ENCODE measurements around the gene RIPPLY1.

Gene RIPPLY1

GRCh38 chrX:106903291-106903824 lies at the start of gene RIPPLY1:
RIPPLY1 (minus strand) TSS chrX:106903341; CDS start chrX:106903287, 54 bp downstream.
- DNase-seq (ENCODE audit: low spot score in 2 of 2) (no peak), ATAC-seq (ENCODE audit: low read depth) (no peak)
- Mint-ChIP-seq H3K27ac (no peak within 1 kb of the TSS), H3K36me3 (no peaks in the 10 kb centered on the region), H3K4me1 (no peaks in the 10 kb centered on the region), H3K4me3 (no peak within 1 kb of the TSS), H3K27me3 (no peaks in the 10 kb centered on the region), H3K9me3 (no peaks in the 10 kb centered on the region)

- Mint-ChIP-seq H3K9me3 (no peaks in the 10 kb centered on the region), H3K4me3 (no peak overlapping the region), H3K27me3 (no peaks in the 10 kb centered on the region), H3K36me3 (peaks cover 8% of the 10 kb centered on the region), H3K27ac (no peak overlapping the region), H3K4me1 (peaks cover 3% of the 10 kb centered on the region)
- ATAC-seq (ENCODE audit: low read depth) (no peak), DNase-seq (ENCODE audit: low spot score in 2 of 2) (no peak)
Observed at GRCh38 chrX:106952538-106952937, 49.4 kb upstream of the RIPPLY1 start.

- Mint-ChIP-seq H3K36me3 (peaks cover 8% of the 10 kb centered on the region), H3K9me3 (no peaks in the 10 kb centered on the region), H3K27ac (no peak overlapping the region), H3K4me1 (peaks cover 3% of the 10 kb centered on the region), H3K27me3 (no peaks in the 10 kb centered on the region), H3K4me3 (no peak overlapping the region)
- no peak for DNase-seq (ENCODE audit: low spot score in 2 of 2)
- no peak for ATAC-seq (ENCODE audit: low read depth)
Observed at GRCh38 chrX:106952089-106952488, 48.9 kb upstream of the RIPPLY1 start.

- DNase-seq (ENCODE audit: low spot score in 2 of 2) (no peak), ATAC-seq (ENCODE audit: low read depth) (no peak)
- H3K4me3 Mint-ChIP-seq = no peak overlapping the region
- H3K4me1 Mint-ChIP-seq = peaks cover 3% of the 10 kb centered on the region
- no peaks in the 10 kb centered on the region for H3K27me3 Mint-ChIP-seq
- peaks cover 6% of the 10 kb centered on the region for H3K36me3 Mint-ChIP-seq
- H3K27ac Mint-ChIP-seq = no peak overlapping the region
- H3K9me3 Mint-ChIP-seq = no peaks in the 10 kb centered on the region
Observed at GRCh38 chrX:106951230-106951629, 48.1 kb upstream of the RIPPLY1 start.

- no peak for DNase-seq (ENCODE audit: low spot score in 2 of 2)
- H3K9me3 Mint-ChIP-seq = no peaks in the 10 kb centered on the region
- H3K27me3 Mint-ChIP-seq = no peaks in the 10 kb centered on the region
- no peak overlapping the region for H3K27ac Mint-ChIP-seq
- no peak overlapping the region for H3K4me3 Mint-ChIP-seq
- H3K36me3 Mint-ChIP-seq = peaks cover 4% of the 10 kb centered on the region
- peaks cover 3% of the 10 kb centered on the region for H3K4me1 Mint-ChIP-seq
- ATAC-seq (ENCODE audit: low read depth) = no peak
Observed at GRCh38 chrX:106950381-106950780, 47.2 kb upstream of the RIPPLY1 start.

- Mint-ChIP-seq H3K9me3 (no peaks in the 10 kb centered on the region), H3K4me3 (no peak overlapping the region), H3K4me1 (peaks cover 3% of the 10 kb centered on the region), H3K36me3 (peaks cover 2% of the 10 kb centered on the region), H3K27me3 (no peaks in the 10 kb centered on the region), H3K27ac (no peak overlapping the region)
- ATAC-seq (ENCODE audit: low read depth) = no peak
- DNase-seq (ENCODE audit: low spot score in 2 of 2) = no peak
Observed at GRCh38 chrX:106949366-106949765, 46.2 kb upstream of the RIPPLY1 start.

GRCh38 chrX:106948641-106949040 lies 45.5 kb upstream of the RIPPLY1 start:
- H3K27ac Mint-ChIP-seq = no peak overlapping the region
- H3K27me3 Mint-ChIP-seq = no peaks in the 10 kb centered on the region
- DNase-seq (ENCODE audit: low spot score in 2 of 2) (no peak), ATAC-seq (ENCODE audit: low read depth) (no peak)
- H3K4me3 Mint-ChIP-seq = no peak overlapping the region
- no peaks in the 10 kb centered on the region for H3K4me1 Mint-ChIP-seq
- H3K9me3 Mint-ChIP-seq = no peaks in the 10 kb centered on the region
- peaks cover 2% of the 10 kb centered on the region for H3K36me3 Mint-ChIP-seq

- Mint-ChIP-seq H3K4me1 (no peaks in the 10 kb centered on the region), H3K27ac (no peak overlapping the region), H3K27me3 (no peaks in the 10 kb centered on the region), H3K4me3 (no peak overlapping the region), H3K36me3 (peaks cover 11% of the 10 kb centered on the region), H3K9me3 (no peaks in the 10 kb centered on the region)
- no peak for ATAC-seq (ENCODE audit: low read depth)
- DNase-seq (ENCODE audit: low spot score in 2 of 2) = no peak
Observed at GRCh38 chrX:106946464-106946863, 43.3 kb upstream of the RIPPLY1 start.

GRCh38 chrX:106940068-106940467 lies 36.9 kb upstream of the RIPPLY1 start:
- Mint-ChIP-seq H3K36me3 (peaks cover 9% of the 10 kb centered on the region), H3K27me3 (no peaks in the 10 kb centered on the region), H3K27ac (no peak overlapping the region), H3K4me1 (no peaks in the 10 kb centered on the region), H3K4me3 (no peak overlapping the region), H3K9me3 (no peaks in the 10 kb centered on the region)
- DNase-seq (ENCODE audit: low spot score in 2 of 2) (no peak), ATAC-seq (ENCODE audit: low read depth) (no peak)

- no peaks in the 10 kb centered on the region for H3K4me1 Mint-ChIP-seq
- ATAC-seq (ENCODE audit: low read depth) (no peak), DNase-seq (ENCODE audit: low spot score in 2 of 2) (no peak)
- H3K36me3 Mint-ChIP-seq = peaks cover 9% of the 10 kb centered on the region
- no peak overlapping the region for H3K27ac Mint-ChIP-seq
- no peak overlapping the region for H3K4me3 Mint-ChIP-seq
- no peaks in the 10 kb centered on the region for H3K9me3 Mint-ChIP-seq
- no peaks in the 10 kb centered on the region for H3K27me3 Mint-ChIP-seq
Observed at GRCh38 chrX:106939566-106939965, 36.4 kb upstream of the RIPPLY1 start.

- ATAC-seq (ENCODE audit: low read depth) = no peak
- H3K4me1 Mint-ChIP-seq = no peaks in the 10 kb centered on the region
Observed at GRCh38 chrX:106936246-106936645, 33.1 kb upstream of the RIPPLY1 start.

GRCh38 chrX:106935175-106935574 lies 32.0 kb upstream of the RIPPLY1 start:
- H3K4me3 Mint-ChIP-seq = no peak overlapping the region
- ATAC-seq (ENCODE audit: low read depth) (no peak), DNase-seq (ENCODE audit: low spot score in 2 of 2) (no peak)
- H3K9me3 Mint-ChIP-seq = no peaks in the 10 kb centered on the region
- no peaks in the 10 kb centered on the region for H3K36me3 Mint-ChIP-seq
- no peak overlapping the region for H3K27ac Mint-ChIP-seq
- no peaks in the 10 kb centered on the region for H3K27me3 Mint-ChIP-seq
- H3K4me1 Mint-ChIP-seq = no peaks in the 10 kb centered on the region

More at GRCh38 chrX:106936246-106936645, 33.1 kb upstream of the RIPPLY1 start:
- Mint-ChIP-seq H3K27ac (no peak overlapping the region), H3K9me3 (no peaks in the 10 kb centered on the region), H3K4me3 (no peak overlapping the region), H3K36me3 (no peaks in the 10 kb centered on the region), H3K27me3 (no peaks in the 10 kb centered on the region)
- no peak for DNase-seq (ENCODE audit: low spot score in 2 of 2)

- Mint-ChIP-seq H3K4me3 (no peak overlapping the region), H3K27me3 (no peaks in the 10 kb centered on the region), H3K36me3 (no peaks in the 10 kb centered on the region), H3K9me3 (no peaks in the 10 kb centered on the region), H3K4me1 (no peaks in the 10 kb centered on the region), H3K27ac (no peak overlapping the region)
- ATAC-seq (ENCODE audit: low read depth) (no peak), DNase-seq (ENCODE audit: low spot score in 2 of 2) (no peak)
Observed at GRCh38 chrX:106933538-106933961, 30.4 kb upstream of the RIPPLY1 start.

- DNase-seq (ENCODE audit: low spot score in 2 of 2) (no peak), ATAC-seq (ENCODE audit: low read depth) (no peak)
- no peak overlapping the region for H3K4me3 Mint-ChIP-seq
- H3K27ac Mint-ChIP-seq = no peak overlapping the region
- no peaks in the 10 kb centered on the region for H3K36me3 Mint-ChIP-seq
- no peaks in the 10 kb centered on the region for H3K9me3 Mint-ChIP-seq
- no peaks in the 10 kb centered on the region for H3K27me3 Mint-ChIP-seq
- no peaks in the 10 kb centered on the region for H3K4me1 Mint-ChIP-seq
Observed at GRCh38 chrX:106932960-106933537, 29.9 kb upstream of the RIPPLY1 start.

GRCh38 chrX:106932492-106932923 lies 29.4 kb upstream of the RIPPLY1 start:
- H3K27ac Mint-ChIP-seq = no peak overlapping the region
- no peaks in the 10 kb centered on the region for H3K4me1 Mint-ChIP-seq
- no peak for ATAC-seq (ENCODE audit: low read depth)
- DNase-seq (ENCODE audit: low spot score in 2 of 2) = no peak
- no peaks in the 10 kb centered on the region for H3K9me3 Mint-ChIP-seq
- H3K27me3 Mint-ChIP-seq = no peaks in the 10 kb centered on the region
- no peaks in the 10 kb centered on the region for H3K36me3 Mint-ChIP-seq
- no peak overlapping the region for H3K4me3 Mint-ChIP-seq

All from memory B cell (primary cell).